Fibroblast of gingiva (primary cell): ENCODE measurements around the gene HRH1.
"Not testable (repeated sequence)": the region's sequence is repeated elsewhere in the genome, so short reads cannot be mapped to it uniquely, and the experiment has no call there.

ENCODE experiments used
- DNase-seq: peaks from one replicate; pipeline ENCODE4 v3.0.0-alpha.2; 2011; ENCODE audit warnings: low read depth

HRH1 gene, protein sequence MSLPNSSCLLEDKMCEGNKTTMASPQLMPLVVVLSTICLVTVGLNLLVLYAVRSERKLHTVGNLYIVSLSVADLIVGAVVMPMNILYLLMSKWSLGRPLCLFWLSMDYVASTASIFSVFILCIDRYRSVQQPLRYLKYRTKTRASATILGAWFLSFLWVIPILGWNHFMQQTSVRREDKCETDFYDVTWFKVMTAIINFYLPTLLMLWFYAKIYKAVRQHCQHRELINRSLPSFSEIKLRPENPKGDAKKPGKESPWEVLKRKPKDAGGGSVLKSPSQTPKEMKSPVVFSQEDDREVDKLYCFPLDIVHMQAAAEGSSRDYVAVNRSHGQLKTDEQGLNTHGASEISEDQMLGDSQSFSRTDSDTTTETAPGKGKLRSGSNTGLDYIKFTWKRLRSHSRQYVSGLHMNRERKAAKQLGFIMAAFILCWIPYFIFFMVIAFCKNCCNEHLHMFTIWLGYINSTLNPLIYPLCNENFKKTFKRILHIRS

DNA sequence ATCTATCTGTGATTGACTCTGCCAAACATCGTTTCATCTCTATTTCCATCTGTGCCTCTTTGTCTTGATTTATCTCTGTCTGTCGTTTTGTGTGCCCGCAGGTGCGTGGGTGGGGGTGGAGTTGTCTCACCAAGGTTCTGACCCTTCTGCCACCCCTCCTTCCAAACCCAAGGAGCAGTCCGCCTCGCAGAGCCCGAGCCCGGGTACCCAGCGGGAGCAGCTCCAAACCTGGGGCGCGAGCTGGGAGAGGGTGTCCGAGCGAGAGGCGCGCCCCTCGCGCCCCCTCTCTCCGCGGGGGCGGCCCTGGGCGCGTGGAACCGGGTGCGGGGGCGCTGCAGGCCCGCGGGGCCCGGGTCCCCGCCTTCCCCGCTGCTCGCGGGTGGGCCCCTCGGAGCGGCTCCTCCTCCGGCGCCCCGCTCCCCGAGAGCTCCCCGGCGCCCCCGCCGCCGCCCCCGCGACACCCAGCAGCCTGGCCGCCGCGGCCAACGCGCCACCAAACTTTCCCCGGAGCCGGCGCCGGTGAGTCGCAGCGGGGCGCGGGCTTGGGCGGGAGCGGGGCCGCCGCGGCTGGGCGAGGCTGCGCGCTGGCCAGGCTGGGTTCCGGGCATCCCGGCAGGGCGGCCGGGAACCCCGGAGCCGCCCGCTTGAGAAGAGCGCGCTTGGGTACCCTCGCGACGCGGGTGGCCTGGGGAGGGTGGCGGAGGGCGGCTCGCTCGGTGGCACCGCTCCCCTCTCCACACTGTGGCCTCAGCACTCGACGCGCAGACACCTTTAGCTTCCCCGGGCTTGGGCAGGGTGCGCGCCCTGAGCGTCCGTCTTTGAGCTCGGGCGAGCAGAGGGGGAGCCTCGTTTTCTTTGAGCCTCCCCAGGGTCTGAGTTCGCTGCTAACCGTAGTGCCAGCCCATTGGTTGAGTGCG, at the start of gene HRH1:
HRH1 (plus strand) TSS at position 458 of the 917 bp plus-strand sequence. CDS start 104,545 bp downstream, outside the sequence.
- DNase-seq, result no peak

DNA sequence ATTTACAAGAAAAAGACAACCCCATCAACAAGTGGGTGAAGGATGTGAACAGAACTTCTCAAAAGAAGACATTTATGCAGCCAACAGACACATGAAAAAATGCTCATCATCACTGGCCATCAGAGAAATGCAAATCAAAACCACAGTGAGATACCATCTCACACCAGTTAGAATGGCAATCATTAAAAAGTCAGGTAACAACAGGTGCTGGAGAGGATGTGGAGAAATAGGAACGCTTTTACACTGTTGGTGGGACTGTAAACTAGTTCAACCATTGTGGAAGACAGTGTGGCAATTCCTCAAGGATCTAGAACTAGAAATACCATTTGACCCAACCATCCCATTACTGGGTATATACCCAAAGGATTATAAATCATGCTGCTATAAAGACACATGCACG, 41.0 kb upstream of the HRH1 start:
- not testable (repeated sequence) for DNase-seq

DNA sequence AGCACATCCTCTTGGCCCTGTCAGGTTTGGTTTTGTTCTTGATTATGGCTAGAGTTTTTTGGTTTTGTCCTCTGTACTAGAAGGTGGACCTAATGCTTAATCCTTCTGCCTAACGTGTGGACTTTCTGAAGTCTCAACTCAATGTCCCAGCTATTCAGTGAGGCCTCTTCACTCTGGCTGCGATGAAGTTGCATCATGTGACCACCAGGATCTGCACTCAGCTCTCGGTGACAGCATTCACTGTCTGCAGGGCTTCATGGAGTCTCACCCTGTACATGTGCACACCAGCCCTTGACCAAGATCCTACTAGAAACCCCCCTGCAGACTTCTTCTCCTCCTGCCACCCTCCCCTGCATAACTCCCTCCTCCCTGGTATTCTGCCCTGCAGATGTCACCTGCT, 38.7 kb upstream of the HRH1 start:
- no peak for DNase-seq

DNA sequence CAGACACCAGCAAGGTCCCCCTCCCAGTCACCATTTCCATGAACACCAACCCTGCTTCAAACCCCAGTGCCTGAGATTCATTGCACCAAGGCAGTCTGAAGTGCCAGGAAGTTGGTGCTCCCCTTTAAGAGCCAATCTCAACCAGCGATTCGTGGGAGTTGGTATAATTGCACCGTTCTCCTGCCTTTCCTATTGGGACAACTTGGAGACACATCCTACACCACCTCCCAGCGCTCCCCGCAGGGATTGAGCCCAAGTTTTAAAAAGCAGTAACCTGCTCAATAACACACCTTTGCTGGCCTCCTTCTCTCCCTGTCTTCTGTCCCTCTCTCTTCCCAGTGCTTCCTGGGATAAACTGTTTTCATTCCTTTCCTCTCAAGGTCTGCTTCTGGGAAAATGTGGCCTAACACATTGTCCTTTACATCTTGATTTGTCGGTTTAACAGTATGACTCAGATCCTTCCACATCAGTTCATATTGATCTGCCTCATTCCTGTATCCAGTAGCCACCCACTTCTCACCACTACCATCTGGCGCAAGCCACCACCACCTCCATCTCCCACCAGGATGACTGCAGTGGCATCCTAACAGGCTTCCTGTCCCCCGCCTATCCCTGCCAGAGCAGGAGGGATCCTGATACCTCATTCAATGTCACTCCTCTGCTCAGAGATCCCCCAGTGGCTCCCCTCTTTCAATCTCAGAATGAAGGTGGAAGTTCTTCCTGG, 37.8 kb upstream of the HRH1 start:
- DNase-seq, result no peak

DNA sequence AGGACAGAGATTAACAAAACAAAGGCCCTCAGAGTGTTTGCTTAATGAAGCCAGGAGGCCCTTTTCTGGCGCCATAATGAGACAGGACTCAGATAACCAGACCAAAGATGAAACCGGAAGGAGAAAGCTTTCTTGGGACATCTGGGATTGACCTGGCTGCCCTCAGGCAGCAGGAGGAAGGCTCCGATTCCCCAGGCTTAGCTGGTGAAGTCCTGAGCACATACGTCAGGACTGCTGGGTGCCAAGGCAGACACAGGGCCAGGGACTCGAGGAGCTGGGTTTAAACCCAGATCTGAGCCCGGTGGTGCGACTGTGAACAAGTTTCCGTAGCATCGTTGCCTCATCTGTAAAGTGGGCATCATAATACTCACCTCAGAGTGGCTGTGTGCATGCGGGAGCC, 36.7 kb upstream of the HRH1 start:
- DNase-seq, result no peak

DNA sequence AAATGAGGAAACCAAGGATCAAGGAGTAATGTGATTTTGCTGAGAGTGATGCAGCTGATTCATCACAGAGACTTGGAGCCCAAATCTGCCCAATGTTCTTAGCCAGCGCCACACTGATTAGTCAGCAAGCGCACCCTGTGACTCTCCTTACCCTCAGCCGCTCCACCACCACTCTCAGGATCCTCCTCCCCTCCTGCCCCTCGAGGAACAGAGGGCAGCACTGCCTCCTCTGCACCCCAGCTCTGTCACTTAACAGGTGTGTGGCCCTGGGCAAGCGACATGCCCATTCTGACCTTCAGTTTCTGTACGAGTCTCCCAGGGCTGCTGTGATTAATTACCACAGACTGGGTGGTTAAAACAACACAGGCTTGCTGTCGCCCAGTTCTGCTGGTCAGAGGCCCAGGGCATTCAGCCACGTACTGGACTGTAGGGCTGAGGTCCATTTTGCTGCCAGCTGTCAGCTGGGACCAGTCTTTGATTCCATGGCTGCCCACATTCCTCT, 36.1 kb upstream of the HRH1 start:
- DNase-seq, result peak; percentile 79

DNA sequence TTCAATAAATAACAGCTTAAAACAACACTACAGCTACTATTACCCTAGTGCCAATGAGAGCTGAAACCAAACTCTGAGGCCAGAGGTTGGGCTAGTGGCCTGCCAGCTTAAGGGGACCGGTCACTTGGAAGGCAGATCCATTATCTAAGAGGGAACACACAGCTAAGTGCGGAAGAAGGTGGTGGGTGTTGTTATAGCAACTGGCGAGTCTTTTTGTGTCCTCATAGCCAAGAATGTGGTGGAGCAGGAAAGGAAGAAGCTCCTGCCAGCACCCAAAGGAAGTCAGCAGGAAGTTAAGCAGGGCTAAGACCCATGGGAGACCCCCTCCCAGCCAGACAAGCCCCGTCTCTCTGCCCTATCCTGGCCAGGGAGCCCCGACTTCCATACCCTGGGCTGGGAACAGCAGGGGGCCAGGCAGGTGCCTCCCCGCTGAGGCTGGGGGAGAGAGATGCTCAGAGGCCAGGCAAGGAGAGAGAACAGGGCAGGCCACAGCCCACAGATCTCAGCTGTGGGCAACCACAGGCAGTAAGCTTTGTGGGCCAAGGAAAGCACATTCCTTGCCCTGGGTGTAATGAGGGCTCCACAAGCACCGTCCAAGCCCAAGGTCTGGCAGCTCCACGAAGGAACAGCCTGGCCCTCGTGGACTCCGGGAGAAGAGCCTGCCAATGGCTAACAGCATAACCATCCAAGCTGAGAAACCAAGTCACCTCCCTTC, 34.0 kb upstream of the HRH1 start:
- peak; percentile 37 for DNase-seq

DNA sequence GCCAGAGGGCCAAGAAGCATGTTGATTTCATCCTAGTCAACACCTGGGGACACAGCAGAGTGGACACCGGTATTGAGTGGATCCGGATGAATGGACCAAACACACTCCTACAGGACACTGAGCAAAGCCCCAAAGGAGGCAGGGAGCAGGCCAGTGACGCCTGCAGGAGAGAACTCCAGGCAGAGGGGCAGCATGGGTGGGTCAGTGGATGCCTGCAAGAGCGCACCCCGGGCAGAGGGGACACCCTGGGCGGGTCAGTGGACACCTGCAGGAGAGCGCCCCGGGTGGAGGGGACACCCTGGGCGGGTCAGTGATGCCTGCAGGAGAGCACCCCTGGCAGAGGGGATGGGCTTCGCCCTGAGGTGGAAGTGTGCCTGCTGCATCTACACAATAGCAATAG, 27.6 kb upstream of the HRH1 start:
- DNase-seq, result no peak

DNA sequence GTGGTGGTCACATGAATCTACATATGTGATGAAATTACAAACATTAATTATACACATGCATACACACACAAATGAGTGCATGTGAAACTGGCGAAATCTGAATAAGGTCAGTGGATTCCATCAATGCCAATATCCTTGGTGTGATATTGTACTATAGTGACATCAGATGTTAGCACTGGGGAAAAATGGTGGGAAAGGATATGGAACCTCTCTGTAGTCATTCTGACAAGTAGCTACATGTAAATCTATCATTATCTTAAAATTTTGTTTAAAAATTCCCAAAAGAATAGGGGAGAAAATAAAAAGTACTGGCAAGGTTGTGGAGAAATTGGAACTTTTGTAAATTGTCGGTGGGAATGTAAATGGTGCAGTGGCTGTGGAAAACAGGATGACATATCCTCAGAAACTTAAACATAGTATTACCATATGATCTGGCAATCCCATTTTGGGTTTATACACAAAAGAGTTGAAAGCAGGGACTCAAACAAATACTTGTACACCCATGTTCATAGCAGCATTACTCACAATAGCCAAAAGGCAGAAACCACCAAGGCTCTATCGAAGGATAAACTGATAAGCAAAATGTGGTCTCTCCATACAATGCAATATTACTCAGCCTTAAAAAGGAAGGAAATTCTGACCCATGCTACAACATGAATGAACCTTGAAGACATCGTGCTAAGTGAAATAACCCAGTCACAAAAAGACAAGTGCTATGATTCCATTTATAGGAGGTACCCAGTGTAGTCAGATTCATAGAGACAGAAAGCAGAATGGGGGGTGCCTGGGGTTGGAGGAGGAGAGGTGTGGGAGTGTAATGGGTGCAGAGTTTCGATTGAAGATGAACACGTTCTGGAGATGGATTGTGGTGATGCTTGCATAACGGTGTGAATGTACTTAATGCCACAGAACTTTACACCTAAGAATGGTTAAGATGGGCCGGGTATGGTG, 25.3 kb upstream of the HRH1 start:
- DNase-seq, result no peak

DNA sequence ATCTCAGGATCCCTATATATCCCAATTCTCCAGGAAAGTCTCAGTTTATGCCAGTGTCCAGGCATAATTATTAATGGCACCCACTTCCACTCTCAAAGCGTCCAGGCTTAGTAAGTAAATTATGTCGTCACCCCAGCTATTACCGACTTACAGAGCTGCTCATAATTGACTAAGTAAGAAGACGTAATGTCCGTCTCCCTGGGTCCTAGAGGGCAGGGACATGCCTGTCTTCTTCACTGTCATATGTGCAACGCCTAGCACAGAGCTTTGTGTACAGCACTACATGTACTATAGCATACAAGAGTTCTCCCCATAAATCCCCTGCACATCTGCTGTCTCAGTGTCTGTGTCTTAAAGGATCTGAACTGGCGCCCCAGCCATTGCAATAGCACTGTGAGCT, 23.9 kb upstream of the HRH1 start:
- DNase-seq, result no peak

DNA sequence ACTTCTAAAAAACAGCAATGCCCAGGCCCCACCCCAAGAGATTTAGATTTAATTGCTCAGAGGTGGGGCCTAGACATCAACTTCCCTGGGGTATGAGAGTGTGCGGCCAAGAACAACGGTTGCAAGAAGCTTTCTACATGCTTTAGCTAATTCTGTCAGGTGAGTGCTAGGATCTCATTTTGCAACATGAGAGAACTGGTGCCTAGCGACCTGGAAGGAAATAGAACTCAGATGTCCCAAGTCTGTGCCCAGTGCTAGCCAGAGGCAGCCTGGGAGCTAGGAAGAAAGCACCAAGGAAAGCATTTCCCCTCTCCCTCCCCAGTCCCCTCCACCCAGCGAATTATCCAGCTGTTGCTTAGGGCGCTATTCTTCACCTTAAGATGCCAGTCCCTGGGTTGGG, 22.9 kb upstream of the HRH1 start:
- DNase-seq, result no peak

DNA sequence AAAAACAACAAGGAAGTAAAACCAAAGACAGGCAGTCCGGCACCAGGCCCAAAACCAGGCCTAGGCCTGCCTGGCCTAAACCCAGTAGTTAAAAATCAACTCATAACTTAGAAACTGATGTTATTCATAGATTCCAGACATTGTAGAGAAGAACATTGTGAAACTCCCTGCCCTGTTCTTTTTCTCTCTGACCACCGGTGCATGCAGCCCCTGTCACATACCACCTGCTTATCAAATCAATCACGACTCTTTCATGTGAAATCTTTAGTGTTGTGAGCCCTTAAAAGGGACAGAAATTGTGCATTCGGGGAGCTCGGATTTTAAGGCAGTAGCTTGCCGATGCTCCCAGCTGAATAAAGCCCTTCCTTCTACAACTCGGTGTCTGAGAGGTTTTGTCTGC, 22.4 kb upstream of the HRH1 start:
- not testable (repeated sequence) for DNase-seq

DNA sequence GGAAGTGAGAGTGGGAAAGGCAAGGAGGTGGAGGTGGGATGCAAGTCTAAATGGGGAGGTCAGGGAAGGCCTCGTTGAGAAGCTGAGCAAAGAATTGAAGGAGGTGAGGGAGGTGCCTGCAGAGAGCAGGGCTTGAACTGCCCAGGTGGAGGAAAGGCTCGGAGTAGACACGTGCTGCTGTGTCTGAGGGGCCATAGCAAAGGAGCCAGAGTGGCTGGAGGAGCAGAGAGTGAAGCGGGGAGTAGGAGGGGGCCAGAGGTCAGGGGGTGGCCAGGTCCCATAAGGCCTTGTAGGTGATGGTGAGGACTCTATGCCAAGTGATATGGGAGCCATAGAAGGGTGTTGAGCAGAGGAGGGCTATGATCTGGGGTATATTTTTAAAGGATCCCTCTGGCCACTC, 21.4 kb upstream of the HRH1 start:
- no peak for DNase-seq

DNA sequence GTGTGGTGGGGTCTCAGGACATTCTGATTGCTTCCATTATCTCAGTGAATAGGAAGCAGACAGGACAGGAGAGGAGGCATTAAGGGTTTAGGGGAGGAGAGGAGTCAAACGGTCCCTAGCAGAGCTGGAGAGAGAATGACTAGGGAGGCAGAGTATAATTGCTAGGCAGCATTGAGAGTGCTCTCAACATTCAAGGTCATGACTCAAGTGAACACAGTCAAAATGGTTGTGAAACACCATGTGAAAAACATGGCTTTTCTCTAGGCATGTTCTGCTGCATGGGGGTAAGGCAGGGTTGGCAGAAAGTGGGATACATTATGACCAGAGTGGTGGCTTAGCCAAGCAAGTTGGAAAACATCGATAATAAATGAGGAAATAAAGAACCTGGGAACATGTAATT, 19.5 kb upstream of the HRH1 start:
- DNase-seq, result peak; percentile 55

DNA sequence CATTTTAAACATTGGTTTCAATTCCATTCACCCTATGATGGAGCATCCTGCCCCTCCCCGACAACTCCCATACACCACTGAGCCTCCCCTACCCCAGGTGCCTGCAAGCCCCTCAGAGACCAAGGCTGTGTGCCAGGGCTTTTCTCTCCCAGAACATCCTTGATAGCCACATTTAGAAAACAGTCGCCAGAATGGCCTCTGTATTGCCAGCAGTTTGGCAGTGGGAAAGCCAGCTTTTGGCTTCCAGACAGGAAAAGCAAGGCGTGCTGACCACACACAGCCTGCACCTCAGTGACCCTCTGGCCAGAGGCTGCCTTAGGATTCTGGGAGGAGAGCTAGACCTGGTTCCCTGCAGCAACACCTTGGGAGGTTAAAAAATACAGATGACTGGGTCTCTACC, 18.2 kb upstream of the HRH1 start:
- peak; percentile 42 for DNase-seq

DNA sequence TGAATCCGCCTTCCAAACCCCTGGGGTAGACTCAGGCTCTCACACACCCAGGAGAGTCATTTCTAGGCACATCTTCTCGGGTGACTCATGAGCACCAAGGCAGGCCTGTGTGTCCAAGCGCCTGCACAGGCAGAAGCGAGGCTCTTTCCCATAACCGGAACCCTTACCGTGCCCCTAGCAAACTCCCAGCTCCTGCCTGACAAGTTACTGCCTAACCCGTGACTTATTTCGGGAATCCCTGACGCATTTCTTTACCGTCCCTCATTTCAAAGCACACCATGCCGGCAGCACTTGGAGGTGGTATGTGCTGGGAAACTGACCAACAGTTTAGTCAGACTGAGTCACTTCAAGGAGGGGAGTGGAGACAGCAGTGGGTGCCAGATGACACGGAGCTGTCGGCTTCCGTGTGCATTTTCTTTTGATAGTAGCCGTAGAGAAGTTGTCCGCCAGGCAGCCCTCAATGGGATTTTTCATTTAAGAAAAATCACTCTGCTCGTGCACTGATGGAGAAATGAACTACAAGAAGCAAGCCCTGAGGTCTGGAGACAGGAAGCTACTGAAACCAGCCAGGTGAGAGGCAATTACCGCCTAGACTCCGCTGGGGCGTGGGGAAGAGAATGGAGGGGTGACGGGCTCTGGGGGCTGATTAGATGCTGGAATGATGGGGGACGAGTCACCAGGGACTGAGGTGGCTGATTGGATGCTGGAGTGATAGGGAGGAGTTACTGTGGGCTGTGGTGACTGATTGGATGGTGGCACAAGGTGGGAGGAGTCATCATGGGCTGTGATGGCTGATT, 17.3 kb upstream of the HRH1 start:
- peak; percentile 99 for DNase-seq

DNA sequence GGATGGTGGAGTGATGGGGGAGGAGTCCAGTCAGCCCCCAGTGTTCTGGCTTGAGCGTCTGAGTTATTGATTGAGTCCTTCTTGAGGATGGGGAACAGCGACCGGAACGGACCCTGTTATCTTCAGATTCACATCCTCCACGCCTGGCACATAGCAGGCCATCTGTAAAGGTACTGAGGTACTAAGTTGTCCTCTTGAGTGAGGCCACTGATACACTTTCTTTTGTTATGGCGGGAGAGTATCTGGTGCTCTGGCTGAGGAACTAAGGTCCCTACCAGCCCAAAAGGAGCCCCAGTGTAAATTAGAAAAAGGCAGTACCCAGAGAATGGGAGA, 16.7 kb upstream of the HRH1 start:
- no peak for DNase-seq

DNA sequence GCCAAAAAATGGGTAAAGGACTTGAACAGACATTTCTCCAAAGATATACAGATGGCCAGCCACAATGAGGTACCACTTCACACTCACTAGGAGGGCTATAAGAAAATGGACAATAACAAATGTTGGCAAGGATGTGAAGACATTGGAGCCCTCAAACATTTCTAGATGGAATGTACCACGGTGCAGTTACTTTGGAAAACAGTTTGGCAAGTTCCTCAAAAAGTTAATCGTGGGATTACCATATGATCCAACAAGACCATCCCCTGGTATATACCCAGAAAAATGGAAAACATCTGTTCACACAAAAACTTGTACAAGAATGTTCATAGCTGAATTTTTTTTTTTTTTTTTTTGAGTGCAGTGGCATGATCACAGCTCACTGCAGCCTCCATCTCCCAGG, 15.9 kb upstream of the HRH1 start:
- peak; percentile 55 for DNase-seq

DNA sequence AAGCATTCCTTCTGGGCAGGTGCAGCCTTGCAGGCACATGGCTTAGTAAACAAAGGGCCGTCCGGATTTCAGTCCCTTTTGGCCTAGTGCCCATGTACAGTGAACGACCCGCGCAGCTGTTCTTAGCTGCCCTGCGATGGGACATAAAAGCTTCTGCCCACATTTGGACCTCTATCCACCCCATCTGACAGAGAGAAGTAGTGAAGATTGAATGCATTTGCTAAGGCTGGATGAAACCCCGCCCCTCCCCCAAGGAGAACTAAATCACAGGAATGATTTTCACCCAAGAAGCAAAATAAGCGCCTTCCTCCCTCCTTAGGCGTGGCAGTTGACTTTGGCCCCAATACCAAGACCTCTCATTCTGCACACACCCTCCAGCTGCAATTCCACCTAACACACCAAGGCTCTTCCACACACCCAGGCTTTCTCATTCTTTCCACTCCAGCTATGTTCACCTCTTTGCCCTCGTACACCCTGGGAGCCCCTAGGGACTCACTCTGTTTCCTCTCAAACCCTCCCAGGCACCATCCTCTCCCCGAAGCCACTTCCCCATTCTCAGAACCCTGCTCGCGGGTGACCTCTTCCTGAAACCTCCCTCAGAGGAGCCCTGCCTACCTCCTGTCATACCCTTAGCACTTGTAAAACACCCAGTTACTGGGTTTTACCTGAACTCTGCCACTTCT, 14.1 kb upstream of the HRH1 start:
- peak; percentile 24 for DNase-seq
